K562 (cell line): Measurements from ENCODE around the gene ATM. TPM values are rescaled to one million over a fixed set of nuclear protein-coding genes. Genes with fewer than 3 reads are reported as not detected.

ENCODE experiments used
- ARNT ChIP-seq, 2 experiments: fragments of 450-650 bp; IDR thresholded peaks; 2 replicates each; pipeline ENCODE4 v1.6.1; 2016; ENCODE audit warnings: mild to moderate bottlenecking in 1 of 2
- BACH1 ChIP-seq: fragments of 200-800 bp; sonication (Bioruptor generic); IDR thresholded peaks from 2 replicates; pipeline ENCODE4 v1.6.1; 2016; ENCODE audit warnings: missing genetic modification characterization, missing compliant biosample characterization
- FOXK2 ChIP-seq, 2 experiments: fragments of 450-650 bp; IDR thresholded peaks in 1 of 2; conservative IDR thresholded peaks in 1 of 2; 2 replicates each; pipeline ENCODE4 v1.6.1; 2016; ENCODE audit warnings: low read depth in 2 of 2, mild to moderate bottlenecking in 1 of 2
- LEF1 ChIP-seq: fragments of 450-650 bp; IDR thresholded peaks from 2 replicates; pipeline ENCODE4 v1.6.1; 2016; ENCODE audit warnings: mild to moderate bottlenecking
- NCOR1 ChIP-seq: fragments of 450-650 bp; IDR thresholded peaks from 2 replicates; pipeline ENCODE4 v1.6.1; 2016; ENCODE audit warnings: mild to moderate bottlenecking, moderate library complexity
- NFATC3 ChIP-seq: fragments of 450-650 bp; IDR thresholded peaks from 2 replicates; pipeline ENCODE4 v1.6.1; 2017; ENCODE audit warnings: mild to moderate bottlenecking
- NFE2 ChIP-seq: IDR thresholded peaks from 2 replicates; pipeline ENCODE4 v1.6.1; 2014; ENCODE audit warnings: antibody characterized with exemption, low read depth
- NR1H2 ChIP-seq: sonication (generic); formaldehyde crosslinking; IDR thresholded peaks from 2 replicates; pipeline ENCODE4 v1.4.0; 2020; ENCODE audit warnings: mild to moderate bottlenecking, missing genetic modification reagents
- PCBP1 ChIP-seq: fragments of 200-400 bp; formaldehyde crosslinking; IDR thresholded peaks from 2 replicates; pipeline ENCODE4 v1.6.1; 2018; ENCODE audit warnings: mild to moderate bottlenecking, low read depth, low read length; ENCODE audit not compliant: poor library complexity, severe bottlenecking
- RHOXF2B ChIP-seq: fragments of 250-450 bp; sonication (Bioruptor Pico); conservative IDR thresholded peaks from 2 replicates; pipeline ENCODE4 v1.5.1; 2021
- SMARCE1 ChIP-seq: fragments of 450-650 bp; IDR thresholded peaks from 2 replicates; pipeline ENCODE4 v1.7.1; 2016; ENCODE audit warnings: mild to moderate bottlenecking
- TRIM28 ChIP-seq: fragments of 450-650 bp; IDR thresholded peaks from 2 replicates; pipeline ENCODE4 v1.6.1; 2017
- XRCC5 ChIP-seq: fragments of 200-400 bp; formaldehyde crosslinking; IDR thresholded peaks from 2 replicates; pipeline ENCODE4 v1.6.1; 2017; ENCODE audit warnings: low read depth, mild to moderate bottlenecking, low read length
- ZNF384 ChIP-seq: IDR thresholded peaks from 2 replicates; pipeline ENCODE4 v1.6.1; 2012; ENCODE audit warnings: low read depth, low read length, improper control_type of control experiment
- polyA plus RNA-seq, 8 experiments: library from polyadenylated mRNA; depleted of rRNA in 4 of 8; stranded (reverse) in 5 of 8; unstranded in 3 of 8; fragments of >200 nt; fragmentation: Nextera tagmentation in 2 of 8; fragmentation: Illumina TruSeq in 1 of 8; extraction: Ambion mirVana in 2 of 8; extraction: Trizol in 1 of 8; gene quantifications; 2 replicates each; pipeline versions ENCODE4 v1.2.1 to v1.2.3, GENCODE V29; 2011 to 2014; ENCODE audit warnings: inconsistent platforms in 1 of 8, missing spikeins in 1 of 8
- total RNA-seq, 7 experiments: library from RNA; depleted of rRNA in 6 of 7; stranded (reverse); fragments of >200 nt in 6 of 7; fragmentation: Illumina TruSeq in 2 of 7; extraction: Trizol in 2 of 7; gene quantifications; 2 replicates each; pipeline versions ENCODE4 v1.2.1 to v1.2.3, GENCODE V29; 2011 to 2021; ENCODE audit warnings: low replicate concordance in 1 of 7
- TF ChIP-seq, protein P1 (sequence below), 2 experiments: fragments of 450-650 bp; conservative IDR thresholded peaks; 2 replicates each; pipeline ENCODE4 v1.6.1; 2017; ENCODE audit warnings: mild to moderate bottlenecking in 2 of 2, moderate library complexity in 2 of 2
- TF ChIP-seq, protein P2 (sequence below): IDR thresholded peaks from 2 replicates; pipeline ENCODE4 v1.6.1; 2012; ENCODE audit warnings: low read depth, low read length, improper control_type of control experiment, borderline replicate concordance
- TF ChIP-seq, protein P3 (sequence below): sonication (generic); formaldehyde crosslinking; IDR thresholded peaks from 2 replicates; pipeline ENCODE4 v1.8.1; 2023; ENCODE audit warnings: missing genetic modification reagents, mild to moderate bottlenecking, borderline replicate concordance
- TF ChIP-seq, protein P4 (sequence below): IDR thresholded peaks from 2 replicates; pipeline ENCODE4 v1.6.1; 2014; ENCODE audit warnings: antibody characterized with exemption

Gene ATM
- total and polyA plus RNA-seq, 9 of the 15 experiments (the other 6 are each of a cell fraction or from before 2014, with no cell fraction given) = 8.3 to 46.8 (median 26.2) TPM

DNA sequence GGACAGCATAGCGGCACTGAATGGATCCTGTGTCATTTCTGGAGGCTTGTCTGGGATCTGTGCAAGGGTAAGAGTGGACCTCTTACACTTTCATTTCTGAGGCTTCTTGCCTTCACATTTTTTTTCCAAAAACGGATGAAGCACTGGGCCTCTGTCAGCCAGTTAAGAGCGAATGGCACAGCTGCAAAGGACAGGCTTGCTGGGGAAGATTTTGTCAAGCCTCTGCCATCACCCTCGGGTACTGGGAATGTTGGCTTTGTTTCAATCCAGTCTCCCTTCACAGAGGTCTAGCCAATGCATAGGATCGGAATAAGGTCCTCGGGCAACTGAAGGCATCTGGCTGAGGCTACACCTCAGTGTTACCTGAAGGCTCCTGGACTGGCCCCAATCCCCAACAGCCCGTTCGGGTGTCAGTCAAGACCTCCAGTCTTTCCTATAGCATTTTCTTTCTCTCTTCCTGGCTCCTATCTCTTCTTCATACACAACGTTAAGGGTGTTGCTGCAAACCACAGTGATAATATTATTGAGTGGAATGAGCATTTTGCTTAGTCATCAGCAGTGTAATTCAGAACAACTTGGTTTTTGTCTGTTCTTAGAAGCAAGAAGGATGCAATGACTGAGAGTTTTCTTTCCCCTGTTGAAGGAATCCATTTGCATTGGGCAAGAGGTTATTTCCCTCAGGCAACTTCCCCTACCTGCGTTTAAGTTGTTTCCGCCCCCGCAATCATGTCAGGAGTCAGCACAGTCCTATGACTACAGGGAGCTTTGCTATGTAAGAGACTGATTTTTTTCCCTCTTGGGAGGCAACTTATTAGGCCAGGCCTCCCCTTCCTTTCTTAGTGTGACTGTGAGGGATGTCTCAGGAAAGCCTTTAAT lies 23.2 kb upstream of the ATM start (continued):
- TF ChIP-seq, protein P1, sequence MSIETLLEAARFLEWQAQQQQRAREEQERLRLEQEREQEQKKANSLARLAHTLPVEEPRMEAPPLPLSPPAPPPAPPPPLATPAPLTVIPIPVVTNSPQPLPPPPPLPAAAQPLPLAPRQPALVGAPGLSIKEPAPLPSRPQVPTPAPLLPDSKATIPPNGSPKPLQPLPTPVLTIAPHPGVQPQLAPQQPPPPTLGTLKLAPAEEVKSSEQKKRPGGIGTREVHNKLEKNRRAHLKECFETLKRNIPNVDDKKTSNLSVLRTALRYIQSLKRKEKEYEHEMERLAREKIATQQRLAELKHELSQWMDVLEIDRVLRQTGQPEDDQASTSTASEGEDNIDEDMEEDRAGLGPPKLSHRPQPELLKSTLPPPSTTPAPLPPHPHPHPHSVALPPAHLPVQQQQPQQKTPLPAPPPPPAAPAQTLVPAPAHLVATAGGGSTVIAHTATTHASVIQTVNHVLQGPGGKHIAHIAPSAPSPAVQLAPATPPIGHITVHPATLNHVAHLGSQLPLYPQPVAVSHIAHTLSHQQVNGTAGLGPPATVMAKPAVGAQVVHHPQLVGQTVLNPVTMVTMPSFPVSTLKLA (conservative IDR thresholded peaks at IDR 0.05) = peak in 1 of 2 experiments; percentile 13; a peak in 1 of 4 replicates
- peak; percentile 59 for TF ChIP-seq LEF1
- TF ChIP-seq NCOR1 = 0 out of 2 replicates have a peak, but pooled peaks have one; percentile 17
- no peak for TF ChIP-seq PCBP1
- TF ChIP-seq FOXK2 (conservative IDR thresholded peaks at IDR 0.05 in 1 of 2, IDR thresholded peaks at IDR 0.05 in 1 of 2; ENCODE audit: low read depth in 2 of 2) = peak; percentile 25 to 49; a peak in 3 of 4 replicates
- no peak for TF ChIP-seq NR1H2 (CRISPR knock-in tag)
- TF ChIP-seq, protein P2, sequence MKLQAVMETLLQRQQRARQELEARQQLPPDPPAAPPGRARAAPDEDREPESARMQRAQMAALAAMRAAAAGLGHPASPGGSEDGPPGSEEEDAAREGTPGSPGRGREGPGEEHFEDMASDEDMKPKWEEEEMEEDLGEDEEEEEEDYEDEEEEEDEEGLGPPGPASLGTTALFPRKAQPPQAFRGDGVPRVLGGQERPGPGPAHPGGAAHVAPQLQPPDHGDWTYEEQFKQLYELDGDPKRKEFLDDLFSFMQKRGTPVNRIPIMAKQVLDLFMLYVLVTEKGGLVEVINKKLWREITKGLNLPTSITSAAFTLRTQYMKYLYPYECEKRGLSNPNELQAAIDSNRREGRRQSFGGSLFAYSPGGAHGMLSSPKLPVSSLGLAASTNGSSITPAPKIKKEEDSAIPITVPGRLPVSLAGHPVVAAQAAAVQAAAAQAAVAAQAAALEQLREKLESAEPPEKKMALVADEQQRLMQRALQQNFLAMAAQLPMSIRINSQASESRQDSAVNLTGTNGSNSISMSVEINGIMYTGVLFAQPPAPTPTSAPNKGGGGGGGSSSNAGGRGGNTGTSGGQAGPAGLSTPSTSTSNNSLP = 0 out of 2 replicates have a peak, but pooled peaks have one; percentile 23
- TF ChIP-seq SMARCE1 = peak; percentile 74
- TF ChIP-seq ZNF384 = peak; percentile 20; the same call in 1 of the 2 replicates
- peak; percentile 77; the same call in 1 of the 2 replicates for TF ChIP-seq BACH1 (tag)
- TF ChIP-seq ARNT (IDR thresholded peaks at IDR 0.05) = peak in 1 of 2 experiments; percentile 43; a peak in 1 of 4 replicates
- TF ChIP-seq NFATC3 = no peak
- TF ChIP-seq, protein P3, sequence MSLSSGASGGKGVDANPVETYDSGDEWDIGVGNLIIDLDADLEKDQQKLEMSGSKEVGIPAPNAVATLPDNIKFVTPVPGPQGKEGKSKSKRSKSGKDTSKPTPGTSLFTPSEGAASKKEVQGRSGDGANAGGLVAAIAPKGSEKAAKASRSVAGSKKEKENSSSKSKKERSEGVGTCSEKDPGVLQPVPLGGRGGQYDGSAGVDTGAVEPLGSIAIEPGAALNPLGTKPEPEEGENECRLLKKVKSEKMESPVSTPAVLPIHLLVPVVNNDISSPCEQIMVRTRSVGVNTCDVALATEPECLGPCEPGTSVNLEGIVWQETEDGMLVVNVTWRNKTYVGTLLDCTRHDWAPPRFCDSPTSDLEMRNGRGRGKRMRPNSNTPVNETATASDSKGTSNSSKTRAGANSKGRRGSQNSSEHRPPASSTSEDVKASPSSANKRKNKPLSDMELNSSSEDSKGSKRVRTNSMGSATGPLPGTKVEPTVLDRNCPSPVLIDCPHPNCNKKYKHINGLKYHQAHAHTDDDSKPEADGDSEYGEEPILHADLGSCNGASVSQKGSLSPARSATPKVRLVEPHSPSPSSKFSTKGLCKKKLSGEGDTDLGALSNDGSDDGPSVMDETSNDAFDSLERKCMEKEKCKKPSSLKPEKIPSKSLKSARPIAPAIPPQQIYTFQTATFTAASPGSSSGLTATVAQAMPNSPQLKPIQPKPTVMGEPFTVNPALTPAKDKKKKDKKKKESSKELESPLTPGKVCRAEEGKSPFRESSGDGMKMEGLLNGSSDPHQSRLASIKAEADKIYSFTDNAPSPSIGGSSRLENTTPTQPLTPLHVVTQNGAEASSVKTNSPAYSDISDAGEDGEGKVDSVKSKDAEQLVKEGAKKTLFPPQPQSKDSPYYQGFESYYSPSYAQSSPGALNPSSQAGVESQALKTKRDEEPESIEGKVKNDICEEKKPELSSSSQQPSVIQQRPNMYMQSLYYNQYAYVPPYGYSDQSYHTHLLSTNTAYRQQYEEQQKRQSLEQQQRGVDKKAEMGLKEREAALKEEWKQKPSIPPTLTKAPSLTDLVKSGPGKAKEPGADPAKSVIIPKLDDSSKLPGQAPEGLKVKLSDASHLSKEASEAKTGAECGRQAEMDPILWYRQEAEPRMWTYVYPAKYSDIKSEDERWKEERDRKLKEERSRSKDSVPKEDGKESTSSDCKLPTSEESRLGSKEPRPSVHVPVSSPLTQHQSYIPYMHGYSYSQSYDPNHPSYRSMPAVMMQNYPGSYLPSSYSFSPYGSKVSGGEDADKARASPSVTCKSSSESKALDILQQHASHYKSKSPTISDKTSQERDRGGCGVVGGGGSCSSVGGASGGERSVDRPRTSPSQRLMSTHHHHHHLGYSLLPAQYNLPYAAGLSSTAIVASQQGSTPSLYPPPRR (CRISPR knock-in tag) = no peak
- TF ChIP-seq XRCC5 = no peak
- TF ChIP-seq RHOXF2B (CRISPR knock-in tag) = no peak
- peak; percentile 54; the same call in 1 of the 2 replicates for TF ChIP-seq TRIM28
- TF ChIP-seq NFE2 = peak; percentile 95
- TF ChIP-seq, protein P4, sequence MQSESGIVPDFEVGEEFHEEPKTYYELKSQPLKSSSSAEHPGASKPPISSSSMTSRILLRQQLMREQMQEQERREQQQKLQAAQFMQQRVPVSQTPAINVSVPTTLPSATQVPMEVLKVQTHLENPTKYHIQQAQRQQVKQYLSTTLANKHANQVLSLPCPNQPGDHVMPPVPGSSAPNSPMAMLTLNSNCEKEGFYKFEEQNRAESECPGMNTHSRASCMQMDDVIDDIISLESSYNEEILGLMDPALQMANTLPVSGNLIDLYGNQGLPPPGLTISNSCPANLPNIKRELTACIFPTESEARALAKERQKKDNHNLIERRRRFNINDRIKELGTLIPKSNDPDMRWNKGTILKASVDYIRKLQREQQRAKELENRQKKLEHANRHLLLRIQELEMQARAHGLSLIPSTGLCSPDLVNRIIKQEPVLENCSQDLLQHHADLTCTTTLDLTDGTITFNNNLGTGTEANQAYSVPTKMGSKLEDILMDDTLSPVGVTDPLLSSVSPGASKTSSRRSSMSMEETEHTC = peak; percentile 63; the same call in 1 of the 2 replicates
